Heart right ventricle (tissue), 16 donors: ENCODE measurements around the gene PHACTR3. TPM values are rescaled to one million over a fixed set of nuclear protein-coding genes. Genes with fewer than 3 reads are reported as not detected.
A peak's percentile ranks its signal among the peaks of the same experiment; 100 is the strongest.

Experiments used
- ATAC-seq, 8 donors: fragments of 200-7000 bp; cut with Tn5 transposase; one replicate each; pipeline ENCODE4 v1.9.1; 2020; ENCODE audit warnings: mild to moderate bottlenecking in 8 of 8, moderate library complexity in 8 of 8, moderate number of reproducible peaks in 1 of 8
- DNase-seq, 2 donors: peaks; one replicate each; pipeline ENCODE4 v3.0.0-alpha.2; 2020
- H3K27ac ChIP-seq, 10 donors: fragments of 200-600 bp; sonication (generic) in 2 of 10; one replicate each; pipeline versions ENCODE4 v1.5.0 to v1.8.0; 2020 to 2022; ENCODE audit warnings: mild to moderate bottlenecking in 3 of 10
- H3K27me3 ChIP-seq, 7 donors: fragments of 200-600 bp; one replicate each; pipeline ENCODE4 v1.8.0; 2021 to 2022; ENCODE audit warnings: mild to moderate bottlenecking in 2 of 7
- H3K36me3 ChIP-seq, 9 donors: fragments of 200-600 bp; sonication (generic) in 1 of 9; one replicate each; pipeline versions ENCODE4 v1.5.0 to v1.8.0; 2020 to 2022; ENCODE audit warnings: mild to moderate bottlenecking in 2 of 9
- H3K4me1 ChIP-seq, 9 donors: fragments of 200-600 bp; sonication (generic) in 1 of 9; one replicate each; pipeline versions ENCODE4 v1.5.0 to v1.8.0; 2020 to 2022; ENCODE audit warnings: mild to moderate bottlenecking in 4 of 9
- H3K4me3 ChIP-seq, 10 donors: fragments of 200-600 bp; sonication (generic) in 2 of 10; one replicate each; pipeline versions ENCODE4 v1.5.0 to v1.8.0; 2020 to 2022; ENCODE audit warnings: mild to moderate bottlenecking in 7 of 10, moderate library complexity in 2 of 10
- H3K9me3 ChIP-seq, 11 donors: fragments of 200-600 bp in 10 of 11; sonication (generic) in 2 of 11; one replicate each; pipeline versions ENCODE4 v1.5.0 to v1.8.0; 2013 to 2022; ENCODE audit warnings: mild to moderate bottlenecking in 2 of 11, control low read depth in 1 of 11, moderate library complexity in 1 of 11
- CTCF ChIP-seq, 9 donors: fragments of 200-600 bp; sonication (generic) in 2 of 9; IDR thresholded peaks; one replicate each; pipeline versions ENCODE4 v1.5.0 to v1.8.0; 2021 to 2022; ENCODE audit warnings: antibody characterized with exemption in 9 of 9, mild to moderate bottlenecking in 5 of 9, moderate library complexity in 1 of 9
- WGBS, 2 donors: extraction: QIAGEN DNeasy Blood & Tissue Kit; methylation state at CpG; one replicate each; pipeline ENCODE4 v1.1.7; 2013; ENCODE audit warnings: inconsistent platforms in 1 of 2; 5-methylcytosine and 5-hydroxymethylcytosine counted together
- intact Hi-C, 10 donors: fragments of 100-400 bp; cut with DNase I; formaldehyde crosslinking; loops; one replicate each; pipeline versions ENCODE4 v1.11.1 to v1.14.2; 2022
- polyA plus RNA-seq, 2 donors: library from polyadenylated mRNA; stranded (reverse); fragments of 200-250 nt; gene quantifications; one replicate each; pipeline ENCODE4 v1.2.3, GENCODE V29; 2013
- total RNA-seq, 10 donors: library from RNA; stranded (reverse); fragmentation: NEBNext Ultra II Directional in 3 of 10; extraction: Animal tissue kit (Norgen Biotek cat#: 25700) in 3 of 10; gene quantifications; one replicate each; pipeline versions ENCODE4 v1.2.1 to v1.2.4, GENCODE V29; 2021 to 2023
- donor health status: Arrhythmogenic right ventricular cardiomyopathy.
- donor health status: ischemic (EF 13 %, LVEDD 7.1; RV severe dilation, severe dysfunction).
- donor health status: healthy with polysubstance abuse.
- donor health status: DM: no; HTN: yes; CAD: no.
- donor health status: DM: no; HTN: no; CAD: no.
- donor health status: ischemic (EF 25% LVEDD 6.9; RV normal size, moderate dysfunction).
- donor health status: ischemic (EF 25% LVEDD 5.7; RV mildly dilated, moderate dysfunction).
- donor health status: healthy.
- donor health status: DM: yes; HTN: yes; CAD: no.
- donor health status: Ischemic cardiomyopathy.
- donor health status: ischemic (EF 35%, LVEDD 5.7; RV mildly dilated, moderate dysfunction).
- donor health status: nonischemic (EF 11% LVEDD 7.7; RV severe dilation, severe dysfunction).
- donor health status: DM: yes; HTN: yes; CAD: no.
- donor health status: PGD.
- donor health status: ischemic (EF 29% LVEDD 5.4; RV normal size, mild dysfunction).
- donor health status: nonischemic (EF 23%, LVEDD 6.1; RV moderate dilation, normal function).

The PHACTR3 gene
- total and polyA plus RNA-seq, 12 donors: 0.51 to 24.1 (median 3.7) TPM

- Histone ChIP-seq H3K4me3 (peak overlapping the region in 7 of 10 donors; percentile 22 to 44 (median 35)), H3K4me1 (peaks cover 0 to 17% (median 7%) of the 10 kb centered on the region in 9 donors), H3K27ac (peak overlapping the region in 2 of 10 donors; percentile 40 to 69), H3K36me3 (no peaks in the 10 kb centered on the region), H3K9me3 (no peaks in the 10 kb centered on the region), H3K27me3 (peaks cover 0 to 56% (median 47%) of the 10 kb centered on the region in 7 donors)
- ATAC-seq (peak in 1 of 8 donors; percentile 11), DNase-seq (no peak)
- 61 to 64% methylated on average over 18 of the region's 18 CpGs for WGBS, 2 donors
- intact Hi-C loops: loop anchor here in 2 of 10 donors (10.0 kb wide), 2 partner anchors 267 to 277 kb away; no protein-coding TSS in a partner anchor
- TF ChIP-seq CTCF (IDR thresholded peaks at IDR 0.05): no peak
These were observed 26.4 kb upstream of the PHACTR3 start for GRCh38 chr20:59577809-59578435.

- no peak for TF ChIP-seq CTCF (IDR thresholded peaks at IDR 0.05)
- peaks cover 0 to 25% (median 13%) of the 10 kb centered on the region in 9 donors for H3K4me1 ChIP-seq
- DNase-seq (no peak), ATAC-seq (no peak)
- peak overlapping the region in 1 of 10 donors; percentile 69 for H3K27ac ChIP-seq
- H3K27me3 ChIP-seq: peaks cover 0 to 56% (median 40%) of the 10 kb centered on the region in 7 donors
- intact Hi-C loops: loop anchor here in 2 of 10 donors (10.0 kb wide), 2 partner anchors 266 to 276 kb away; no protein-coding TSS in a partner anchor
- 84 to 85% methylated on average over 18 of the region's 18 CpGs for WGBS, 2 donors
- no peaks in the 10 kb centered on the region for H3K36me3 ChIP-seq
- no peak overlapping the region for H3K4me3 ChIP-seq
- H3K9me3 ChIP-seq: no peaks in the 10 kb centered on the region
These were observed 25.6 kb upstream of the PHACTR3 start for GRCh38 chr20:59578436-59579403.

- Histone ChIP-seq H3K36me3 (no peaks in the 10 kb centered on the region), H3K27ac (no peak overlapping the region), H3K9me3 (no peaks in the 10 kb centered on the region), H3K4me3 (no peak overlapping the region), H3K27me3 (peaks cover 0 to 52% (median 40%) of the 10 kb centered on the region in 7 donors), H3K4me1 (peaks cover 0 to 28% (median 13%) of the 10 kb centered on the region in 9 donors)
- intact Hi-C loops: loop anchor here in 3 of 10 donors (10.0 kb wide), 3 partner anchors 255 to 275 kb away; no protein-coding TSS in a partner anchor
- no peak for TF ChIP-seq CTCF (IDR thresholded peaks at IDR 0.05)
- WGBS, 2 donors: 70 to 76% methylated on average over 12 of the region's 12 CpGs
- ATAC-seq (no peak), DNase-seq (no peak)
These were observed 24.8 kb upstream of the PHACTR3 start for GRCh38 chr20:59579404-59580145.
